H1 (cell line): ENCODE measurements around the gene SMIM24. TPM values are rescaled to one million over a fixed set of nuclear protein-coding genes. Genes with fewer than 3 reads are reported as not detected.

Experiments used
- CTCF ChIA-PET: fragments of 300-600 bp; sonication (Branson Sonifier 250); formaldehyde crosslinking; loops from one replicate; lab custom pipeline; 2021; ENCODE audit not compliant: partially characterized antibody; lab: Charles Lee
- POLR2A ChIA-PET: fragments of 300-600 bp; sonication (Branson Sonifier 250); formaldehyde crosslinking; loops from one replicate; lab custom pipeline; 2021; ENCODE audit warnings: inconsistent platforms; ENCODE audit not compliant: partially characterized antibody; lab: Charles Lee
- DNase-seq, 2 experiments: peaks; one replicate each; pipeline versions ENCODE4 v3.0.0 to v3.0.0-alpha.2; 2010 to 2022; ENCODE audit warnings: low spot score in 2 of 2, low read depth in 1 of 2, mixed read lengths in 1 of 2
- FAIRE-seq: peaks from 2 replicates; lab custom pipeline; 2011; peaks lifted over from hg19 to GRCh38; lab: Jason Lieb, UNC
- H2AFZ ChIP-seq: 2 replicates; pipeline ENCODE4 v1.8.1; 2012; ENCODE audit warnings: low read length, inconsistent platforms
- H2AK5ac ChIP-seq: 2 replicates; pipeline ENCODE4 v1.6.1; 2013; ENCODE audit warnings: low read depth, low read length
- H2BK120ac ChIP-seq: replicated peaks from 2 replicates; pipeline ENCODE3; 2013; ENCODE audit warnings: low read depth, low read length, inconsistent platforms
- H2BK12ac ChIP-seq: 2 replicates; pipeline ENCODE4 v1.6.1; 2013; ENCODE audit warnings: low read depth, low read length
- H2BK15ac ChIP-seq: 2 replicates; pipeline ENCODE4 v1.6.1; 2013; ENCODE audit warnings: low read length
- H2BK20ac ChIP-seq: 2 replicates; pipeline ENCODE4 v1.6.1; 2013; ENCODE audit warnings: low read length
- H2BK5ac ChIP-seq: 2 replicates; pipeline ENCODE4 v1.6.1; 2013; ENCODE audit warnings: low read depth, low read length
- H3K14ac ChIP-seq: 2 replicates; pipeline ENCODE4 v1.6.1; 2013; ENCODE audit warnings: inconsistent platforms; ENCODE audit not compliant: insufficient read length
- H3K18ac ChIP-seq: 2 replicates; pipeline ENCODE4 v1.6.1; 2013; ENCODE audit warnings: low read length; ENCODE audit errors: extremely low read depth
- H3K23ac ChIP-seq: 2 replicates; pipeline ENCODE4 v1.6.1; 2013; ENCODE audit warnings: inconsistent platforms; ENCODE audit not compliant: insufficient read length
- H3K23me2 ChIP-seq: 2 replicates; pipeline ENCODE4 v1.6.1; 2013; ENCODE audit warnings: low read depth, low read length
- H3K27ac ChIP-seq: 2 replicates; pipeline ENCODE4 v1.6.1; 2011; ENCODE audit warnings: low read depth, low read length, inconsistent platforms
- H3K27me3 ChIP-seq, 4 experiments: replicated peaks in 1 of 4; 1 replicate in 1 of 4; 2 replicates in 3 of 4; pipeline versions ENCODE4 v1.6.1 to v1.8.1; 2011 to 2013; ENCODE audit warnings: low read length in 3 of 4, mild to moderate bottlenecking in 3 of 4, inconsistent platforms in 2 of 4, mixed read lengths in 2 of 4, moderate library complexity in 1 of 4; ENCODE audit not compliant: control insufficient read depth in 3 of 4, insufficient read depth in 3 of 4; ENCODE audit errors: extremely low read depth in 1 of 4
- H3K36me3 ChIP-seq, 4 experiments: 2 replicates each; pipeline versions ENCODE4 v1.6.1 to v1.8.1; 2011 to 2013; ENCODE audit warnings: mild to moderate bottlenecking in 4 of 4, low read length in 3 of 4, moderate library complexity in 2 of 4, control low read depth in 1 of 4, inconsistent platforms in 1 of 4; ENCODE audit not compliant: insufficient read depth in 4 of 4, control insufficient read depth in 2 of 4
- H3K4ac ChIP-seq: replicated peaks from 2 replicates; pipeline ENCODE3; 2013; ENCODE audit warnings: low read length, low read depth, mixed read lengths, inconsistent platforms; ENCODE audit not compliant: insufficient read length
- H3K4me1 ChIP-seq, 4 experiments: replicated peaks in 1 of 4; 1 replicate in 1 of 4; 2 replicates in 3 of 4; pipeline versions ENCODE4 v1.6.1 to v1.8.1; 2011 to 2013; ENCODE audit warnings: low read length in 3 of 4, inconsistent platforms in 2 of 4, mixed read lengths in 1 of 4; ENCODE audit not compliant: insufficient read depth in 4 of 4, control insufficient read depth in 3 of 4
- H3K4me2 ChIP-seq, 2 experiments: 2 replicates each; pipeline versions ENCODE4 v1.6.1 to v1.8.1; 2011 to 2013; ENCODE audit warnings: low read depth in 2 of 2, low read length in 2 of 2, control low read depth in 1 of 2, inconsistent platforms in 1 of 2, mild to moderate bottlenecking in 1 of 2; ENCODE audit not compliant: insufficient read depth in 1 of 2
- H3K4me3 ChIP-seq, 4 experiments: fragments of 200-600, 300-600 bp in 1 of 4; sonication (generic), shearing (Covaris generic), sonication (Bioruptor Twin) in 1 of 4; 2 replicates each; pipeline versions ENCODE4 v1.5.1 to v1.8.1; 2011 to 2016; ENCODE audit warnings: low read length in 4 of 4, low read depth in 3 of 4, control low read depth in 2 of 4, inconsistent platforms in 2 of 4, mild to moderate bottlenecking in 2 of 4, mixed read lengths in 1 of 4, moderate library complexity in 1 of 4; ENCODE audit not compliant: insufficient read depth in 2 of 4; ENCODE audit errors: extremely low read depth in 1 of 4
- H3K56ac ChIP-seq: replicated peaks from 2 replicates; pipeline ENCODE3; 2013; ENCODE audit warnings: low read depth, mild to moderate bottlenecking, mixed read lengths, low read length, inconsistent platforms; ENCODE audit not compliant: insufficient read length
- H3K79me1 ChIP-seq: 2 replicates; pipeline ENCODE4 v1.6.1; 2013; ENCODE audit warnings: low read depth, low read length, control low read depth
- H3K79me2 ChIP-seq, 2 experiments: 2 replicates each; pipeline versions ENCODE4 v1.6.1 to v1.8.1; 2012 to 2013; ENCODE audit warnings: low read length in 2 of 2, mild to moderate bottlenecking in 2 of 2, inconsistent platforms in 1 of 2; ENCODE audit not compliant: insufficient read depth in 2 of 2, control insufficient read depth in 1 of 2
- H3K9ac ChIP-seq, 4 experiments: replicated peaks in 1 of 4; 1 replicate in 1 of 4; 2 replicates in 3 of 4; pipeline versions ENCODE4 v1.6.1 to v1.8.1; 2011 to 2013; ENCODE audit warnings: low read depth in 3 of 4, low read length in 3 of 4, control low read depth in 2 of 4, mild to moderate bottlenecking in 2 of 4, moderate library complexity in 2 of 4, inconsistent platforms in 1 of 4; ENCODE audit errors: extremely low read depth in 1 of 4
- H3K9me3 ChIP-seq, 2 experiments: 2 replicates each; pipeline versions ENCODE4 v1.6.1 to v1.8.1; 2012 to 2013; ENCODE audit warnings: mild to moderate bottlenecking in 2 of 2, moderate library complexity in 2 of 2, control low read depth in 1 of 2, inconsistent platforms in 1 of 2, low read depth in 1 of 2, low read length in 1 of 2, mixed read lengths in 1 of 2; ENCODE audit not compliant: insufficient read depth in 2 of 2
- H4K20me1 ChIP-seq, 2 experiments: replicated peaks in 1 of 2; 2 replicates each; pipeline versions ENCODE3 to v1.8.1; 2011 to 2013; ENCODE audit warnings: inconsistent platforms in 2 of 2, low read length in 2 of 2, mild to moderate bottlenecking in 1 of 2; ENCODE audit not compliant: insufficient read depth in 2 of 2, control insufficient read depth in 1 of 2
- H4K5ac ChIP-seq: 2 replicates; pipeline ENCODE4 v1.6.1; 2013; ENCODE audit warnings: low read length, low read depth, mixed read lengths, inconsistent platforms; ENCODE audit not compliant: insufficient read length
- H4K8ac ChIP-seq: 2 replicates; pipeline ENCODE4 v1.8.0; 2013; ENCODE audit warnings: mild to moderate bottlenecking, moderate library complexity, low read length, inconsistent platforms; ENCODE audit not compliant: insufficient read depth; ENCODE audit errors: extremely low read depth
- H4K91ac ChIP-seq: replicated peaks from 2 replicates; pipeline ENCODE3; 2013; ENCODE audit warnings: low read length, mixed read lengths, inconsistent platforms; ENCODE audit not compliant: insufficient read length
- BCL11A ChIP-seq, 2 experiments: IDR thresholded peaks; one replicate each; pipeline ENCODE4 v1.6.1; 2011; ENCODE audit warnings: low read depth in 2 of 2, low read length in 2 of 2, mild to moderate bottlenecking in 2 of 2
- GABPA ChIP-seq: IDR thresholded peaks from 2 replicates; pipeline ENCODE4 v1.6.1; 2011; ENCODE audit warnings: mild to moderate bottlenecking, low read length, moderate library complexity, borderline replicate concordance; ENCODE audit not compliant: insufficient read depth
- HDAC6 ChIP-seq: IDR thresholded peaks from one replicate; pipeline ENCODE4 v1.7.1; 2012; ENCODE audit warnings: low read depth, mild to moderate bottlenecking, inconsistent platforms, low read length, moderate library complexity
- MAFK ChIP-seq: IDR thresholded peaks from 2 replicates; pipeline ENCODE4 v1.6.1; 2012; ENCODE audit warnings: low read depth, mild to moderate bottlenecking, improper control_type of control experiment, low read length
- POLR2AphosphoS5 ChIP-seq: IDR thresholded peaks from 2 replicates; pipeline ENCODE4 v1.6.1; 2011; ENCODE audit warnings: low read depth, low read length
- SAP30 ChIP-seq: fragments of 300-600 bp; sonication (generic); IDR thresholded peaks from 2 replicates; pipeline ENCODE4 v1.7.1; 2012; ENCODE audit warnings: low read length, moderate library complexity, mild to moderate bottlenecking, inconsistent platforms; ENCODE audit not compliant: insufficient read depth, insufficient replicate concordance
- SIN3A ChIP-seq, 2 experiments: IDR thresholded peaks in 1 of 2; conservative IDR thresholded peaks in 1 of 2; 2 replicates each; pipeline ENCODE4 v1.6.1; 2011 to 2012; ENCODE audit warnings: low read length in 2 of 2, improper control_type of control experiment in 1 of 2, low read depth in 1 of 2, mild to moderate bottlenecking in 1 of 2
- TAF7 ChIP-seq: optimal IDR thresholded peaks from 2 replicates; pipeline ENCODE3; 2011; ENCODE audit warnings: low read depth, mild to moderate bottlenecking, inconsistent platforms, low read length, moderate library complexity, borderline replicate concordance
- TBP ChIP-seq: IDR thresholded peaks from 2 replicates; pipeline ENCODE4 v1.6.1; 2011; ENCODE audit warnings: low read depth, low read length, improper control_type of control experiment
- WGBS, 2 experiments: shearing (Covaris generic) in 1 of 2; methylation state at CpG; one replicate each; pipeline versions ENCODE4 v1.1.6 to v1.1.7; 2013 to 2015; ENCODE audit warnings: low lambda C conversion rate in 2 of 2, mixed read lengths in 2 of 2, inconsistent platforms in 1 of 2, low coverage in 1 of 2, missing lambda C conversion rate in 1 of 2; ENCODE audit not compliant: insufficient replicate concordance in 2 of 2, insufficient coverage in 1 of 2, insufficient read length in 1 of 2; ENCODE audit errors: extremely low coverage in 1 of 2, missing lambda C conversion rate in 1 of 2; 5-methylcytosine and 5-hydroxymethylcytosine counted together
- polyA plus RNA-seq, 7 experiments: library from polyadenylated mRNA; depleted of rRNA in 3 of 7; stranded (reverse) in 5 of 7; unstranded in 2 of 7; fragments of >200 nt in 5 of 7; fragments of 200-250 nt in 2 of 7; gene quantifications; 1 replicate in 5 of 7; 2 replicates in 1 of 7; 4 replicates in 1 of 7; pipeline versions ENCODE4 v1.2.1 to v1.2.3, GENCODE V29; 2011 to 2013; ENCODE audit warnings: missing spikeins in 2 of 7, mixed read lengths in 2 of 7
- total RNA-seq: library from RNA; stranded (reverse); fragmentation: NEBNext Ultra II Directional; extraction: Animal tissue kit (Norgen Biotek cat#: 25700); gene quantifications from 2 replicates; pipeline ENCODE4 v1.2.1, GENCODE V29; 2021

SMIM24 gene
- total and polyA plus RNA-seq, 2 of the 8 experiments (the other 6 are each of a cell fraction or from before 2014, with no cell fraction given), result 3.8 to 4.5 TPM

GRCh38 chr19:3475449-3475848, 4.9 kb downstream of the SMIM24 start:
- H3K9ac ChIP-seq, result no peak overlapping the region
- H2BK15ac ChIP-seq, result no peak overlapping the region
- no peaks in the 10 kb centered on the region for H3K79me2 ChIP-seq
- WGBS, 2 experiments, result 80 to 100% methylated on average over 1 to 4 of the region's 4 CpGs
- no peak for TF ChIP-seq TAF7
- no peak for TF ChIP-seq MAFK
- TF ChIP-seq POLR2AphosphoS5, result no peak
- TF ChIP-seq BCL11A (IDR thresholded peaks at IDR 0.05; ENCODE audit: low read depth in 2 of 2, low read length in 2 of 2), result no peak
- TF ChIP-seq TBP, result no peak
- TF ChIP-seq GABPA, result no peak
- no peak for TF ChIP-seq SIN3A (conservative IDR thresholded peaks at IDR 0.05 in 1 of 2, IDR thresholded peaks at IDR 0.05 in 1 of 2; ENCODE audit: low read depth in 1 of 2, low read length in 2 of 2)
- TF ChIP-seq HDAC6, result no peak
- TF ChIP-seq SAP30, result no peak
- H2AFZ ChIP-seq, result no peak overlapping the region
- H4K8ac ChIP-seq, result no peak overlapping the region; the same call in 1 of the 2 replicates
- no peak overlapping the region for H3K23ac ChIP-seq
- no peak overlapping the region for H2BK20ac ChIP-seq
- POLR2A ChIA-PET, result no interaction called here
- H3K4ac ChIP-seq, result no peak overlapping the region
- H4K20me1 ChIP-seq, result peaks cover 0 to 10% of the 10 kb centered on the region in 2 experiments
- DNase-seq (no peak), FAIRE-seq (no peak)
- no peak overlapping the region for H2BK12ac ChIP-seq
- H4K91ac ChIP-seq, result no peak overlapping the region
- H3K23me2 ChIP-seq, result peaks cover 23% of the 10 kb centered on the region; the same call in 1 of the 2 replicates
- H2BK5ac ChIP-seq, result no peak overlapping the region
- H3K27me3 ChIP-seq, result peaks cover 0 to 9% (median 4%) of the 10 kb centered on the region in 4 experiments; a peak in 4 of 7 replicates
- no peak overlapping the region for H3K4me2 ChIP-seq
- no peak overlapping the region for H3K18ac ChIP-seq
- H3K56ac ChIP-seq, result no peak overlapping the region
- H3K14ac ChIP-seq, result no peak overlapping the region
- CTCF ChIA-PET, result no interaction called here
- H3K27ac ChIP-seq, result no peak overlapping the region
- no peaks in the 10 kb centered on the region for H3K79me1 ChIP-seq
- no peak overlapping the region for H4K5ac ChIP-seq
- no peak overlapping the region for H3K4me3 ChIP-seq
- H2AK5ac ChIP-seq, result no peak overlapping the region
- H3K4me1 ChIP-seq, result peaks cover 0 to 2% (median 2%) of the 10 kb centered on the region in 4 experiments; a peak in 6 of 7 replicates
- no peaks in the 10 kb centered on the region for H3K9me3 ChIP-seq
- H3K36me3 ChIP-seq, result no peaks in the 10 kb centered on the region
- H2BK120ac ChIP-seq, result no peak overlapping the region
